ENCODE measurements around the gene VAPA.
A peak's percentile ranks its signal among the peaks of the same experiment; 100 is the strongest.

Gene VAPA

GRCh38 chr18:9877655-9878014 is 36.2 kb upstream of the VAPA start:
- H3K4me3 ChIP-seq (ENCODE audit: low read depth, low read length): peak overlapping the region; percentile 51
- no peak for DNase-seq (ENCODE audit: low read depth)

DNA sequence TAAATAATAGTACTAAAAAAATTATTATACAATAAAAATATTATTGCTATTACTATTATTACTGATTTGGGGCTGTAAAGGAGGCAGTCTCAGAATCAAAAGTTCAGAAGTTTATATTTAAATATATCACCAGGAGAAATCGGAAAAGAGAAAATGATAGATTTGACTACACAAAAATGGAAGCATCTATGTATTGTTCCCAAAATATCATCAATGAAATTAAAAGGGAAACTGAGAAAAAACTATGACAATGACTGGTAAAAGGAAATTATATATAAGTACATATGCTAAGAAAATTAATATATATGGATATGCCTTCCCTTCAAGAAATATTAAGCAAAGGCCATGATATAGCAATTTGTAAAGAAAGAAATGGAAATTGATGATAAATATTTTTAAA is 35.7 kb upstream of the VAPA start:
- no peak overlapping the region for H3K4me3 ChIP-seq (ENCODE audit: low read depth, low read length)
- DNase-seq (ENCODE audit: low read depth): no peak
- TF ChIP-seq CTCF (conservative IDR thresholded peaks at IDR 0.05; ENCODE audit: low read depth, low read length): no peak

More at GRCh38 chr18:9877655-9878014, 36.2 kb upstream of the VAPA start:
- no peak for TF ChIP-seq CTCF (conservative IDR thresholded peaks at IDR 0.05; ENCODE audit: low read depth, low read length)

- no peak for TF ChIP-seq CTCF (conservative IDR thresholded peaks at IDR 0.05; ENCODE audit: low read depth, low read length)
- no peak for DNase-seq (ENCODE audit: low read depth)
Measured at GRCh38 chr18:9878783-9879242, 35.0 kb upstream of the VAPA start.

DNA sequence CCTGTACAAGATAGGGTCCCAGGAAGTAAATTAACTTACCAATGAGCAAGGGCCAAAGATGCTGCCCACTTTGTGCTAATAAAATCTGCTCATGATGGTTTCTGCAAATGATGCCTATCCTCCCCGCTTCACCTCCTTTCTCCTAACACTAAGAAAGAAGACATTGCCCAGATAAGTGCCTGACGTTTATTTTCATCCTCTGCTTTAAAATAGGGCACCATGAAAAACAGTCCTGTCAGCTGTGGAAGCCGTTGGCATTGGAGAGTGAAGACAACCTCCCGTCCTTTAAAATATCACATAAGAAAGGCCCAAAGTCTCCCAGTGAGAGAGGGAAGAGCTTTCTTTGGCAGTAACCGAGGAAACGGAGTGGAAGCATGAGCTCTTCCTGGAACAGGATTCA is 29.7 kb upstream of the VAPA start:
- TF ChIP-seq CTCF (conservative IDR thresholded peaks at IDR 0.05; ENCODE audit: low read depth, low read length): no peak
- no peak for DNase-seq (ENCODE audit: low read depth)
- no peak overlapping the region for H3K4me3 ChIP-seq (ENCODE audit: low read depth, low read length)

More at GRCh38 chr18:9878783-9879242, 35.0 kb upstream of the VAPA start:
- no peak overlapping the region for H3K4me3 ChIP-seq (ENCODE audit: low read depth, low read length)

DNA sequence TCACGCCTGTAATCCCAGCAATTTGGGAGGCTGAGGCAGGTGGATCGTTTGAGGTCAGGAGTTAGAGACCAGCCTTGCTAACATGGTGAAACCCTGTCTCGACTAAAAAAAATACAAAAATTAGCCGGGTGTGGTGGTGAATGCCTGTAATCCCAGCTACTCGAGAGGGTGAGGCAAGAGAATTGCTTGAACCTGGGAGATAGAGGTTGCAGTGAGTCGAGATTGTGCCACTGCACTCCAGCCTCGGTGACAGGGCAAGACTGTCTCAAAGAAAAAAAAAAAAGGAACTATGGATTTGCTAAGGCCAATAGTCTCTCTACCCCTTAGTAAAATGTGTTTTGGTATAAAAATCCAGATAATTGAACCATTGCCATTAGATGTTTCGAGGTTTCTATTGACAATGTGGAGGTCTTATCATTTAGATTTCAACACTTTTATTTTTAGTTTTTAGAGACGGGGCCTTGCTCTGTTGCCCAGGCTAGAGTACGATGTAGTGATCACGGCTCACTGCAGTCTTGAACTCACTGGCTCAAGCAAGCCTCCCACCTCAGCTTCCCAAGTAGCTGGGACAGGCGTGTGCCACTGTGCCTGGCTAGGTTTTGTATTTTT is 29.2 kb upstream of the VAPA start:
- H3K4me3 ChIP-seq (ENCODE audit: low read depth, low read length): no peak overlapping the region
- no peak for DNase-seq (ENCODE audit: low read depth)
- no peak for TF ChIP-seq CTCF (conservative IDR thresholded peaks at IDR 0.05; ENCODE audit: low read depth, low read length)

DNA sequence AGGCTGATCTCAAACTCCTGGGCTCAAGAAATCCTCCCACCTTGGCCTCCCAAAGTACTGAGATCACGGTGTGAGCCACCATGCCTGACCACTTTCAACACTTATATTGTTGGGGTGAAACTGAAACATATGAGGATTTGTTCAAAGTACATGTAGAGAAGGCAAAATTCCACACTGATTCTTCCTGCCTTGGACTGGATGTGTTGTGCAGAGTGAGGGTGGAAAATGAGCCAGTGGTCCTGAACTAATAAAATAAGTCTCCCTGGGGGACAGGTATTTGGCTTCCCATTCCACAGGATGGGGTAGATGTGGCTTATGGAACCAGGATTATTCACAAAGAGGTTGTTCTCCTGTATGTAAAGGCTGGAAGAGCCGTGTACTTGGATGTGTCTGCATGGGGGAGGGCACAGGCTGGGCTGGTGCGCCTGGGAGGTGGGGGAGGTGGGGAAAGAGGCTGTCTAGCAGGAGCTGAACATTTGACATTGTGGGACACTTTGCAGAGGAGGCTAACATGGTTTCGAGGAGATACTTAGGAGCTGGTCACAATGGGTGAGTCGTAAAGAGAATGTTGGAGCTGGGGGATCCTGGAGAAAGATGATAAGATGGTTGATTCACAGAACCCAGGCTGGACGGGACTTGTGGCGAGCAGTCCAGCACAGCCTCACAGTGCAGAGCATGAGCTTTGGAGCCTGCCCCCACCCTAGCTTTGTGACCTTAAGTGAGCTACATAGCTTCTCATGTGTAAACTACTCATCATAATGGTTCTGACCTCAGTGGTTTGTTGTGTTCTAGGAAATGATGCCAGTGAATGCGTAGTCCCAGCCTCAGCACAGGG is 28.4 kb upstream of the VAPA start, which contains the start of gene TXNDC2:
Gene TXNDC2, plus strand, starts transcription at position 804 of the 835 bp plus-strand sequence. CDS start 708 bp downstream, outside the sequence.
- H3K4me3 ChIP-seq (ENCODE audit: low read depth, low read length): no peak within 1 kb of the TSS
- no peak for TF ChIP-seq CTCF (conservative IDR thresholded peaks at IDR 0.05; ENCODE audit: low read depth, low read length)
- peak; percentile 66 for DNase-seq (ENCODE audit: low read depth)

All from choroid plexus epithelial cell (primary cell).